CD8-positive, alpha-beta memory T cell (primary cell): ENCODE measurements around the gene TSLP. TPM values are rescaled to one million over a fixed set of nuclear protein-coding genes. Genes with fewer than 3 reads are reported as not detected.

ENCODE experiments used
- CTCF ChIA-PET: fragments of 350-600 bp; sonication (Branson Sonifier 250); formaldehyde crosslinking; loops from one replicate; lab custom pipeline; 2021; ENCODE audit warnings: antibody characterized with exemption; lab: Charles Lee
- POLR2A ChIA-PET: fragments of 350-600 bp; sonication (Branson Sonifier 250); formaldehyde crosslinking; loops from one replicate; lab custom pipeline; 2021; ENCODE audit warnings: antibody characterized with exemption; lab: Charles Lee
- DNase-seq, 5 donors: peaks; one replicate each; pipeline versions ENCODE4 v3.0.0 to v3.0.0-alpha.2; 2020 to 2022; ENCODE audit warnings: mixed read lengths in 1 of 5
- H3K27ac ChIP-seq: one replicate; pipeline ENCODE4 v1.7.0; 2013; ENCODE audit warnings: low read depth, mild to moderate bottlenecking, low read length, moderate library complexity
- H3K27me3 ChIP-seq: 2 replicates; pipeline ENCODE4 v1.7.0; 2013; ENCODE audit warnings: low read length, mild to moderate bottlenecking; ENCODE audit not compliant: insufficient read depth, poor library complexity, severe bottlenecking
- H3K36me3 ChIP-seq: 2 replicates; pipeline ENCODE4 v1.7.0; 2013; ENCODE audit warnings: mild to moderate bottlenecking, low read length, moderate library complexity; ENCODE audit not compliant: insufficient read depth
- H3K4me1 ChIP-seq: 2 replicates; pipeline ENCODE4 v1.7.0; 2013; ENCODE audit warnings: mild to moderate bottlenecking, low read length, moderate library complexity; ENCODE audit not compliant: insufficient read depth
- H3K4me3 ChIP-seq: 2 replicates; pipeline ENCODE4 v1.7.0; 2013; ENCODE audit warnings: mild to moderate bottlenecking, low read length
- H3K9me3 ChIP-seq: 2 replicates; pipeline ENCODE4 v1.7.0; 2013; ENCODE audit warnings: mild to moderate bottlenecking, low read length
- H3K27ac Mint-ChIP-seq, 8 donors: one replicate each; pipeline ENCODE4 v1.8.0; 2020 to 2021; ENCODE audit warnings: mixed read lengths in 8 of 8, mild to moderate bottlenecking in 6 of 8, inconsistent platforms in 3 of 8, moderate library complexity in 3 of 8
- H3K27me3 Mint-ChIP-seq, 2 donors: one replicate each; pipeline ENCODE4 v1.8.0; 2020 to 2021; ENCODE audit warnings: mixed read lengths in 2 of 2, mild to moderate bottlenecking in 1 of 2, moderate library complexity in 1 of 2
- H3K36me3 Mint-ChIP-seq, 3 donors: one replicate each; pipeline ENCODE4 v1.8.0; 2020 to 2021; ENCODE audit warnings: mixed read lengths in 3 of 3, inconsistent platforms in 1 of 3, mild to moderate bottlenecking in 1 of 3
- H3K4me1 Mint-ChIP-seq, 3 donors: one replicate each; pipeline ENCODE4 v1.8.0; 2020 to 2021; ENCODE audit warnings: mixed read lengths in 3 of 3, inconsistent platforms in 1 of 3, mild to moderate bottlenecking in 1 of 3
- H3K4me3 Mint-ChIP-seq, 7 donors: one replicate each; pipeline ENCODE4 v1.8.0; 2020 to 2021; ENCODE audit warnings: mixed read lengths in 7 of 7, mild to moderate bottlenecking in 6 of 7, moderate library complexity in 4 of 7, inconsistent platforms in 2 of 7
- H3K9me3 Mint-ChIP-seq, 5 donors: one replicate each; pipeline ENCODE4 v1.8.0; 2020 to 2022; ENCODE audit warnings: mixed read lengths in 5 of 5, mild to moderate bottlenecking in 3 of 5, moderate library complexity in 2 of 5, inconsistent platforms in 1 of 5
- polyA plus RNA-seq: library from polyadenylated mRNA; unstranded; fragments of 300-500 nt; fragmentation: Illumina TruSeq; gene quantifications from one replicate; pipeline ENCODE4 v1.2.3, GENCODE V29; 2021
- total RNA-seq, 2 experiments: library from RNA; stranded (reverse); gene quantifications; one replicate each; pipeline ENCODE4 v1.2.3, GENCODE V29; 2021

The TSLP gene
- total and polyA plus RNA-seq, 3 experiments from 2014 or later, result 0.10 to 0.63 (median 0.40) TPM

- no peaks in the 10 kb centered on the region for H3K36me3 Mint-ChIP-seq
- Histone ChIP-seq H3K36me3 (no peaks in the 10 kb centered on the region), H3K9me3 (no peaks in the 10 kb centered on the region), H3K4me1 (peaks cover 7% of the 10 kb centered on the region), H3K27me3 (peaks cover 35% of the 10 kb centered on the region), H3K4me3 (no peak overlapping the region), H3K27ac (no peak overlapping the region)
- peaks cover 46 to 72% of the 10 kb centered on the region in 2 donors for H3K27me3 Mint-ChIP-seq
- no peak for DNase-seq
- H3K9me3 Mint-ChIP-seq, result no peaks in the 10 kb centered on the region
- ChIA-PET CTCF (no interaction called here), POLR2A (no interaction called here)
- peaks cover 8 to 21% (median 13%) of the 10 kb centered on the region in 3 donors for H3K4me1 Mint-ChIP-seq
- H3K27ac Mint-ChIP-seq, result no peak overlapping the region
- no peak overlapping the region for H3K4me3 Mint-ChIP-seq
Measured at GRCh38 chr5:111066261-111066938, 5.1 kb upstream of the TSLP start.

GRCh38 chr5:111068213-111068612 is 3.3 kb upstream of the TSLP start:
- peaks cover 60 to 88% of the 10 kb centered on the region in 2 donors for H3K27me3 Mint-ChIP-seq

GRCh38 chr5:111069839-111070238 is 1.7 kb upstream of the TSLP start:
- no peak overlapping the region for H3K4me3 ChIP-seq
- CTCF ChIA-PET, result no interaction called here
- no peak overlapping the region for H3K27ac ChIP-seq
- peak overlapping the region in 1 of 8 donors; percentile 27 for H3K27ac Mint-ChIP-seq
- H3K27me3 Mint-ChIP-seq, result peaks cover 76 to 93% of the 10 kb centered on the region in 2 donors
- peaks cover 0 to 3% (median 0%) of the 10 kb centered on the region in 3 donors for H3K36me3 Mint-ChIP-seq
- peaks cover 23 to 45% (median 40%) of the 10 kb centered on the region in 3 donors for H3K4me1 Mint-ChIP-seq
- POLR2A ChIA-PET, result no interaction called here
- H3K36me3 ChIP-seq, result no peaks in the 10 kb centered on the region
- H3K9me3 Mint-ChIP-seq, result no peaks in the 10 kb centered on the region
- H3K27me3 ChIP-seq, result peaks cover 62% of the 10 kb centered on the region
- DNase-seq, result no peak
- no peaks in the 10 kb centered on the region for H3K9me3 ChIP-seq
- H3K4me1 ChIP-seq, result peaks cover 18% of the 10 kb centered on the region
- peak overlapping the region in 1 of 7 donors; percentile 62 for H3K4me3 Mint-ChIP-seq

More at GRCh38 chr5:111068213-111068612, 3.3 kb upstream of the TSLP start:
- no peaks in the 10 kb centered on the region for H3K36me3 ChIP-seq
- ChIA-PET CTCF (no interaction called here), POLR2A (no interaction called here)
- peaks cover 12% of the 10 kb centered on the region for H3K4me1 ChIP-seq
- peaks cover 17 to 35% (median 29%) of the 10 kb centered on the region in 3 donors for H3K4me1 Mint-ChIP-seq
- no peak overlapping the region for H3K4me3 Mint-ChIP-seq
- H3K27ac Mint-ChIP-seq, result no peak overlapping the region
- peaks cover 0 to under 1% (median 0%) of the 10 kb centered on the region in 3 donors for H3K36me3 Mint-ChIP-seq
- peaks cover 51% of the 10 kb centered on the region for H3K27me3 ChIP-seq
- no peak overlapping the region for H3K27ac ChIP-seq
- DNase-seq, result no peak
- H3K4me3 ChIP-seq, result no peak overlapping the region
- H3K9me3 Mint-ChIP-seq, result no peaks in the 10 kb centered on the region
- H3K9me3 ChIP-seq, result no peaks in the 10 kb centered on the region

- Mint-ChIP-seq H3K4me3 (peak overlapping the region in 6 of 7 donors; percentile 5 to 67 (median 42)), H3K9me3 (no peaks in the 10 kb centered on the region), H3K27ac (peak overlapping the region in 1 of 8 donors; percentile 32), H3K4me1 (peaks cover 23 to 45% (median 40%) of the 10 kb centered on the region in 3 donors), H3K27me3 (peaks cover 74 to 90% of the 10 kb centered on the region in 2 donors), H3K36me3 (peaks cover 0 to 3% (median 0%) of the 10 kb centered on the region in 3 donors)
- Histone ChIP-seq H3K27me3 (peaks cover 58% of the 10 kb centered on the region), H3K4me1 (peaks cover 18% of the 10 kb centered on the region), H3K9me3 (no peaks in the 10 kb centered on the region), H3K4me3 (no peak overlapping the region), H3K27ac (no peak overlapping the region), H3K36me3 (no peaks in the 10 kb centered on the region)
- ChIA-PET POLR2A (no interaction called here), CTCF (interaction anchor here (1.4 kb wide), 1 partner anchor 20 kb away, joined by 3 read pairs; no protein-coding TSS in a partner anchor)
- DNase-seq, result no peak
Measured at GRCh38 chr5:111070272-111071134, 1.0 kb upstream of the TSLP start.

- Histone ChIP-seq H3K27ac (no peak overlapping the region), H3K9me3 (no peaks in the 10 kb centered on the region), H3K27me3 (peaks cover 49% of the 10 kb centered on the region), H3K4me1 (peaks cover 18% of the 10 kb centered on the region), H3K4me3 (peak overlapping the region; percentile 51), H3K36me3 (no peaks in the 10 kb centered on the region)
- Mint-ChIP-seq H3K4me3 (peak overlapping the region; percentile 74 to 93 (median 88)), H3K27ac (peak overlapping the region in 5 of 8 donors; percentile 3 to 73 (median 40)), H3K9me3 (no peaks in the 10 kb centered on the region), H3K27me3 (peaks cover 53 to 71% of the 10 kb centered on the region in 2 donors), H3K36me3 (peaks cover 0 to 3% (median 0%) of the 10 kb centered on the region in 3 donors), H3K4me1 (peaks cover 23 to 45% (median 40%) of the 10 kb centered on the region in 3 donors)
- ChIA-PET CTCF (no interaction called here), POLR2A (no interaction called here)
- DNase-seq, result peak; percentile 24 to 62 (median 45)
Measured at GRCh38 chr5:111072949-111073682, 1.6 kb downstream of the TSLP start.

GRCh38 chr5:111074244-111074643 is 2.7 kb downstream of the TSLP start:
- no peak overlapping the region for H3K27ac Mint-ChIP-seq
- Histone ChIP-seq H3K4me1 (peaks cover 18% of the 10 kb centered on the region), H3K9me3 (no peaks in the 10 kb centered on the region), H3K36me3 (no peaks in the 10 kb centered on the region), H3K27me3 (peaks cover 47% of the 10 kb centered on the region), H3K27ac (no peak overlapping the region), H3K4me3 (no peak overlapping the region)
- DNase-seq, result no peak
- peaks cover 0 to 3% (median 0%) of the 10 kb centered on the region in 3 donors for H3K36me3 Mint-ChIP-seq
- POLR2A ChIA-PET, result no interaction called here
- H3K27me3 Mint-ChIP-seq, result peaks cover 53 to 67% of the 10 kb centered on the region in 2 donors
- H3K9me3 Mint-ChIP-seq, result no peaks in the 10 kb centered on the region
- H3K4me3 Mint-ChIP-seq, result peak overlapping the region in 4 of 7 donors; percentile 20 to 93 (median 64)
- H3K4me1 Mint-ChIP-seq, result peaks cover 23 to 45% (median 40%) of the 10 kb centered on the region in 3 donors
- CTCF ChIA-PET, result no interaction called here

- Histone ChIP-seq H3K27ac (no peak overlapping the region), H3K36me3 (no peaks in the 10 kb centered on the region), H3K27me3 (peaks cover 35% of the 10 kb centered on the region), H3K4me3 (no peak overlapping the region), H3K4me1 (peaks cover 17% of the 10 kb centered on the region), H3K9me3 (no peaks in the 10 kb centered on the region)
- Mint-ChIP-seq H3K27me3 (peaks cover 42 to 65% of the 10 kb centered on the region in 2 donors), H3K36me3 (peaks cover 0 to 3% (median 0%) of the 10 kb centered on the region in 3 donors), H3K9me3 (no peaks in the 10 kb centered on the region), H3K27ac (peak overlapping the region in 1 of 8 donors; percentile 0), H3K4me3 (no peak overlapping the region), H3K4me1 (peaks cover 23 to 33% (median 33%) of the 10 kb centered on the region in 3 donors)
- ChIA-PET CTCF (no interaction called here), POLR2A (no interaction called here)
- no peak for DNase-seq
Measured at GRCh38 chr5:111075520-111075919, 4.0 kb downstream of the TSLP start.
